Erythroblast (primary cell): Measurements from ENCODE around the gene ULBP1.

Experiments used
- GATA1 ChIP-seq: IDR thresholded peaks from 2 replicates; pipeline ENCODE4 v1.6.1; 2011; ENCODE audit warnings: low read depth, mild to moderate bottlenecking, control low read depth, low read length, moderate library complexity
- POLR2A ChIP-seq: IDR thresholded peaks from 2 replicates; pipeline ENCODE4 v1.6.1; 2011; ENCODE audit warnings: mild to moderate bottlenecking, low read length

GRCh38 chr6:149965194-149966020 is 1.7 kb downstream of the ULBP1 start:
- TF ChIP-seq POLR2A (no peak), GATA1 (no peak)
